SKM-1 (cell line): ENCODE measurements around the gene OPALIN.

Experiments used
- DNase-seq: peaks from one replicate; lab custom pipeline; 2025; ENCODE audit not compliant: unreplicated experiment; lab: John Stamatoyannopoulos, UW

Gene OPALIN

GRCh38 chr10:96301616-96302015 lies 57.2 kb downstream of the OPALIN start:
- no peak for DNase-seq

GRCh38 chr10:96299383-96299782 lies 59.4 kb downstream of the OPALIN start:
- DNase-seq: no peak

- DNase-seq: no peak
These were observed 60.4 kb downstream of the OPALIN start for GRCh38 chr10:96298362-96298761.

- no peak for DNase-seq
These were observed 61.3 kb downstream of the OPALIN start for GRCh38 chr10:96297486-96297885.

- no peak for DNase-seq
These were observed 63.3 kb downstream of the OPALIN start for GRCh38 chr10:96295475-96295874.
